Right lobe of liver (tissue), 6 donors: Measurements from ENCODE around the gene TRPM6. TPM values are rescaled to one million over a fixed set of nuclear protein-coding genes. Genes with fewer than 3 reads are reported as not detected.

Experiments
- ATAC-seq, 4 donors: fragments of 200-7000 bp; cut with Tn5 transposase; one replicate each; pipeline ENCODE4 v1.9.1; 2020; ENCODE audit warnings: mild to moderate bottlenecking in 4 of 4, moderate library complexity in 4 of 4
- DNase-seq, 3 donors: peaks; one replicate each; pipeline ENCODE4 v3.0.0-alpha.2; 2020
- H3K27ac ChIP-seq, 3 donors: fragments of 200-600 bp; one replicate each; pipeline ENCODE4 v1.8.0; 2022
- H3K27me3 ChIP-seq, 2 donors: fragments of 200-600 bp; one replicate each; pipeline ENCODE4 v1.8.0; 2022
- H3K36me3 ChIP-seq, 4 donors: fragments of 200-600 bp; sonication (generic) in 1 of 4; one replicate each; pipeline versions ENCODE4 v1.5.1 to v1.8.0; 2017 to 2022; ENCODE audit warnings: control low read depth in 1 of 4
- H3K4me1 ChIP-seq, 4 donors: fragments of 200-600 bp; sonication (generic) in 1 of 4; one replicate each; pipeline versions ENCODE4 v1.5.1 to v1.8.0; 2017 to 2022; ENCODE audit warnings: control low read depth in 1 of 4
- H3K4me3 ChIP-seq, 3 donors: fragments of 200-600 bp; one replicate each; pipeline ENCODE4 v1.8.0; 2022
- H3K9me3 ChIP-seq, 4 donors: fragments of 200-600 bp; sonication (generic) in 1 of 4; one replicate each; pipeline versions ENCODE4 v1.5.1 to v1.8.0; 2017 to 2022; ENCODE audit warnings: control low read depth in 1 of 4
- POLR2A ChIP-seq: fragments of 450-650 bp; IDR thresholded peaks from one replicate; pipeline ENCODE4 v1.6.1; 2017; ENCODE audit warnings: antibody characterized with exemption, mild to moderate bottlenecking
- WGBS: methylation state at CpG from one replicate; pipeline ENCODE4 v1.1.6; 2018; ENCODE audit warnings: low coverage, low lambda C conversion rate; ENCODE audit not compliant: insufficient coverage; ENCODE audit errors: missing lambda C conversion rate; 5-methylcytosine and 5-hydroxymethylcytosine counted together
- intact Hi-C, 2 donors: fragments of 100-400 bp; cut with DNase I; formaldehyde crosslinking; loops; one replicate each; pipeline versions ENCODE4 v1.11.2 to v1.14.1; 2022
- total RNA-seq, 6 experiments: library from RNA; depleted of rRNA in 2 of 6; stranded (reverse); fragments of >200 nt in 2 of 6; fragmentation: NEBNext Ultra II Directional in 3 of 6; extraction: Animal tissue kit (Norgen Biotek cat#: 25700) in 3 of 6; gene quantifications; one replicate each; pipeline versions ENCODE4 v1.1.0 to v1.2.4, GENCODE V29; 2016 to 2023
- TF ChIP-seq, protein P1 (sequence below), 4 donors: fragments of 200-600 bp in 3 of 4; fragments of 450-650 bp in 1 of 4; IDR thresholded peaks; one replicate each; pipeline versions ENCODE4 v1.5.1 to v1.8.0; 2016 to 2022; ENCODE audit warnings: antibody characterized with exemption in 4 of 4, mild to moderate bottlenecking in 2 of 4
- donor health status: DM: no; HTN: yes; CAD: no.
- donor health status: DM: no; HTN: no; CAD: no.
- donor health status: DM: no; HTN: no; CAD: no.
- donor health status: DM: no; HTN: yes; CAD: no.
- donor health status: DM: no; HTN: yes; CAD: no.

The TRPM6 gene
- total RNA-seq, 6 experiments from 2014 or later: 0.05 to 0.24 (median 0.15) TPM; not detected in 1

DNA sequence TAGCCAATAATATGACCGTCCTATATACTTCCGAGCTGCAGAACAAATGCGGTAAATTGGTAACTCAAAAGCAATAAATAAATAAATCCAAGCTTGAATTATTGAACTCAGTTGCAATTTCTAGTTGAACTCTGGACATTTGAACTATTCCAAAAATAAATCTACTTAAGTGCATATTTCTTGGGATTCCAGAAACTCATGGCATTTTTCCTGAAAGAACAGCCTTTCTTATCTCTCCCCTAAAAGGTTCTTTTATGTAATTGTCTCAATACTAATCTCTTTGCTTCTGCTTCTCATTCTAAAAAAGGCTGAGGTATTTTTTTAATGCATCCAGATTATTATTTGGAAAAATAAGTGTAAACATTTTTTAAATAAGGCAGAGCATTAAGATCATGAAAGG is 131.7 kb downstream of the TRPM6 start:
- Histone ChIP-seq H3K36me3 (no peaks in the 10 kb centered on the region), H3K27me3 (no peaks in the 10 kb centered on the region), H3K9me3 (no peaks in the 10 kb centered on the region), H3K27ac (no peak overlapping the region), H3K4me3 (no peak overlapping the region), H3K4me1 (no peaks in the 10 kb centered on the region)
- intact Hi-C loops: no loop called here
- WGBS: 68% methylated on average over 3 of the region's 3 CpGs
- no peak for ATAC-seq
- DNase-seq: no peak
- TF ChIP-seq POLR2A: no peak

DNA sequence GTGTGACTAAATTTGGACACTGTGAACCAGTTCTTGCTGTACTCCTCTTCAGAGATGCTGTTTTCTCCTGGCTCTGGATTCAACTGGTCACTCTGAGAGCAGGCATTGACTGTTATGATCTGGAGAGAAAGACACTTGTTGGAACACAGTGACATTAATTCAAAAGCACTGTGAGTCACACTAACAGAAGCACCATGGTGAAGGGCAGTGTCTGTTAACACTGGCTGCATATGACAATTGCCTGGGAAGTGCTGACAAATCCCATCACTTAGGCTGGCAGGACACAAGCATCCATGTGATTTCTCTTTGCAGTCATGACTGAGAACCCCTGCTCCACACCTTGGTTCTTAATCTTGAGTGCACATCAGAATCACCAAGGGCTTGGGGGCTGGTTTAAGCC is 132.4 kb downstream of the TRPM6 start:
- no peaks in the 10 kb centered on the region for H3K4me1 ChIP-seq
- H3K9me3 ChIP-seq: no peaks in the 10 kb centered on the region
- no peaks in the 10 kb centered on the region for H3K27me3 ChIP-seq
- intact Hi-C loops: no loop called here
- no peak for DNase-seq
- no peak overlapping the region for H3K4me3 ChIP-seq
- no peak overlapping the region for H3K27ac ChIP-seq
- no peaks in the 10 kb centered on the region for H3K36me3 ChIP-seq
- TF ChIP-seq, protein P1, sequence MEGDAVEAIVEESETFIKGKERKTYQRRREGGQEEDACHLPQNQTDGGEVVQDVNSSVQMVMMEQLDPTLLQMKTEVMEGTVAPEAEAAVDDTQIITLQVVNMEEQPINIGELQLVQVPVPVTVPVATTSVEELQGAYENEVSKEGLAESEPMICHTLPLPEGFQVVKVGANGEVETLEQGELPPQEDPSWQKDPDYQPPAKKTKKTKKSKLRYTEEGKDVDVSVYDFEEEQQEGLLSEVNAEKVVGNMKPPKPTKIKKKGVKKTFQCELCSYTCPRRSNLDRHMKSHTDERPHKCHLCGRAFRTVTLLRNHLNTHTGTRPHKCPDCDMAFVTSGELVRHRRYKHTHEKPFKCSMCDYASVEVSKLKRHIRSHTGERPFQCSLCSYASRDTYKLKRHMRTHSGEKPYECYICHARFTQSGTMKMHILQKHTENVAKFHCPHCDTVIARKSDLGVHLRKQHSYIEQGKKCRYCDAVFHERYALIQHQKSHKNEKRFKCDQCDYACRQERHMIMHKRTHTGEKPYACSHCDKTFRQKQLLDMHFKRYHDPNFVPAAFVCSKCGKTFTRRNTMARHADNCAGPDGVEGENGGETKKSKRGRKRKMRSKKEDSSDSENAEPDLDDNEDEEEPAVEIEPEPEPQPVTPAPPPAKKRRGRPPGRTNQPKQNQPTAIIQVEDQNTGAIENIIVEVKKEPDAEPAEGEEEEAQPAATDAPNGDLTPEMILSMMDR (IDR thresholded peaks at IDR 0.05): no peak
- no peak for TF ChIP-seq POLR2A
- ATAC-seq: no peak

DNA sequence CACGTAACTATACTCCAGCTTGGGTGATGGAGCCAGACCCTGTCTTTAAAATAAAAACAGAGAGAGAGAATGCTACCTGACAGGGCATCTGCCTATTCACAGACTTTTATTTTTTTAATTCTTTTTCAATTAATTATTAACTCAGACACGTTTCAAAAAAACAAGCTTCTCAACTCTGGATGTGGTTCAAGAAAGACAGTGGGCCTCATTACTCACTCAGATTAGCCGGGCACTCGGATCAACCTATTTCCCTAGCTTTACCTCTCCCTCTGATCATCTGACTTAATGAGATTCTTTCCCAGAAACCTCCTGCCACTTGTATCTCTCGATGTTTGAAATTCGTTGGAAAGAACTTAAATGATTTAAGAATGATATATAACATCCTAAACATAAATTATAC is 134.1 kb downstream of the TRPM6 start:
- Histone ChIP-seq H3K4me3 (no peak overlapping the region), H3K27me3 (no peaks in the 10 kb centered on the region), H3K36me3 (no peaks in the 10 kb centered on the region), H3K27ac (no peak overlapping the region), H3K4me1 (no peaks in the 10 kb centered on the region), H3K9me3 (no peaks in the 10 kb centered on the region)
- 59% methylated on average over 6 of the region's 6 CpGs for WGBS
- intact Hi-C loops: no loop called here
- TF ChIP-seq POLR2A: no peak
- TF ChIP-seq, protein P1 (IDR thresholded peaks at IDR 0.05): no peak
- ATAC-seq (peak in 1 of 4 donors; percentile 52), DNase-seq (no peak)

DNA sequence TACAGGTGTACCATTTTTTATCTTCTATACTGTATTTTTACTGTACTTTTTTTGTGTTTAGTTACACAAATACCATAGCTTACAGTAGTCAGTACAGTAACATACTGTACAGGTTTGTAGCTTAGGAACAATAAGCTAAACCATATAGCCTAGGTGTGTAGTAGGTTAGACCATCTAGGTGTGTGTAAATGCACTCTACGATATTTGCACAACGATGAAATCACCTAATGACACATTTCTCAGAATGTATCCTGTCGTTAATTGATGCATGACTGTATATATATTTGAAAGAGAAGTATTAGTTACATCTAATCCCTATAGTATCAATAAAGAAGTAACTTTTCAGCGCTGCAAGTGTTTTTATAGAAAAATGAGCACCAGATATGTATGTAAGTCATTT is 138.8 kb downstream of the TRPM6 start:
- Histone ChIP-seq H3K27ac (no peak overlapping the region), H3K4me3 (no peak overlapping the region), H3K4me1 (no peaks in the 10 kb centered on the region), H3K27me3 (no peaks in the 10 kb centered on the region), H3K36me3 (no peaks in the 10 kb centered on the region), H3K9me3 (no peaks in the 10 kb centered on the region)
- TF ChIP-seq POLR2A: no peak
- TF ChIP-seq, protein P1 (IDR thresholded peaks at IDR 0.05): no peak
- intact Hi-C loops: no loop called here
- ATAC-seq: no peak
- no peak for DNase-seq
- 63% methylated on average over 4 of the region's 4 CpGs for WGBS

DNA sequence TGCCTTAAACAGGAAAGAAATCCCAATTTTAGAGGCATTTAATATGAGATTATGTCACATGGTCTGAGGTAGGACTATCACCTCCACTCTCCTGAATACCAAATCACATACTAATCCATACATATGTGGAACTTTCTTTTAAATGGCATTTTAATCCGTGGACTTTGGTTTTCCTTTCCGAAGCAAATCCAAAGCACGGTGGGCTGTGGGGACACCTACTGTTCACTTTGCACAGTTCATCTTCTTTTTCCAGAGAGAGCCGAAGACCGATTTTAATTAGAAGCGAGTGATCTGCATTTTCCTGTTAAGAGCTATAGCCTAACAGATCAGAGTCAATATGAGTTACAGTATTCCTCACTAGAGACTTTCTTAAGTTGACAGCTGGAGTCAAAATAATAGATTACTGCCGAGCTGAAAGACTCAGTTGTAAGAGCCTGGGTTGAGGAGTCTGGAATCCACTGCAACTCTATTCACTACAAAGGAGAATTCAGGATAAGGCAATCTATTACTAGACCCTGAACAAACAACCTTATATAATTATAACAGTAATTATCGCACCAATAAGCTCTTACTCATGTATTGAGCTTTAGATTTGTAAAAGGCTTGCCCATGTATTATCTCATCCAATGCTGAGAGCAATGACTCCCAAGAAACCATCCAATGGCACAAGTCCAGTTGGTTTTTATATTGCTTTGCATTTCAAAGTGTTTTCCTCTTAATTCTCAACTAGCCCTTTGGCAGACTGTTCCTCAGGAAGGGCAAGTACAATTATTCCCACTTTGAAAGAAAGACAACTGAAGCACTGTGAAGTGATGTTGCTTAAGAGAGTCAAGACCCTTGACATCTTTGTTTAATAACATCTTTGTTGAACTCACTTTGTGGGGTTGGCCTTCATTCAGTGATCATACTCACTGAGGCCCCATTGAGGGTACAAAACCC is 144.7 kb downstream of the TRPM6 start:
- H3K4me3 ChIP-seq: no peak overlapping the region
- no peak for DNase-seq
- H3K4me1 ChIP-seq: peaks cover 0 to 6% (median 0%) of the 10 kb centered on the region in 4 donors
- no peaks in the 10 kb centered on the region for H3K9me3 ChIP-seq
- WGBS: 5% methylated on average over 8 of the region's 8 CpGs
- no peaks in the 10 kb centered on the region for H3K36me3 ChIP-seq
- intact Hi-C loops: no loop called here
- H3K27ac ChIP-seq: no peak overlapping the region
- peak; percentile 58 to 77 (median 72) for ATAC-seq
- TF ChIP-seq, protein P1 (IDR thresholded peaks at IDR 0.05): peak; percentile 49 to 65 (median 62)
- no peak for TF ChIP-seq POLR2A
- H3K27me3 ChIP-seq: no peaks in the 10 kb centered on the region
